ENCODE data around the gene RAD51. TPM values are rescaled to one million over a fixed set of nuclear protein-coding genes. Genes with fewer than 3 reads are reported as not detected.

Gene RAD51
- total RNA-seq, 1 donor from 2014 or later = 9.2 TPM

DNA sequence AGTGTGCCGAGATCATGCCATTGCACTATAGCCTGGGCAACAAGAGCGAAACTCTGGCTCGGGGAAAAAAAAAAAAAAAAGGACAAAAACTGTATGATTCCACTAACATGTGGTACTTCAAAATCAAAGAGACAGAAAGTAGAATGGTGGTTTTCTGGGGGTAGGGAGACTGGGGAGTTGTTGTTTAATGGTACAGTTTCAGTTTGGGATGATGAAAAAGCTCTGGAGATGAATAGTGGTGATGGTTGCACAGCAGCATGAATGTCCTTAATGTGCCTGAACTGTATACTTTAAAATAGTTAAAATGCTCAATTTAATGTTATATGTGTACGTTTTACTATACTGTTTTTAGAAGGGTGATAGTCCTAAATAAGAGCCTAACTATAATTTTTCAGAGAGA lies 27.4 kb downstream of the RAD51 start:
- no peak for DNase-seq (ENCODE audit: low read depth, low spot score)

DNA sequence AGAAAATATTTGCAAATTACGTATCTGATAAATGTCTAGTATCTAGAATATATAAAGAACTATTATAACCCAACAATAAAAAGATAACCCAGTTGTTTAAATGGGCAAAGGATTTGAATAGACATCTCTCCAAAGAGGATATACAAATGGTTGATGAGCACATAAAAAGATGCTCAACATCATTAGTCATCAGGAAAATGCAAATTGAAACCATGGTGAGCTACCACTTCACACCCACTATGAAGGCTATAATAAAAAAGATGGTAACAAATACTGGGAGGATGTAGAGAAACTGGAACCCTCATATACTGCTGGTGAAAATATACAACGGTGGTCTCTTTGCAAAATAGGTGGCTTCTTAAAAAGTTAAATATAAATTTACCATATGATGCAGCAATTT lies 28.0 kb downstream of the RAD51 start:
- no peak for DNase-seq (ENCODE audit: low read depth, low spot score)

DNA sequence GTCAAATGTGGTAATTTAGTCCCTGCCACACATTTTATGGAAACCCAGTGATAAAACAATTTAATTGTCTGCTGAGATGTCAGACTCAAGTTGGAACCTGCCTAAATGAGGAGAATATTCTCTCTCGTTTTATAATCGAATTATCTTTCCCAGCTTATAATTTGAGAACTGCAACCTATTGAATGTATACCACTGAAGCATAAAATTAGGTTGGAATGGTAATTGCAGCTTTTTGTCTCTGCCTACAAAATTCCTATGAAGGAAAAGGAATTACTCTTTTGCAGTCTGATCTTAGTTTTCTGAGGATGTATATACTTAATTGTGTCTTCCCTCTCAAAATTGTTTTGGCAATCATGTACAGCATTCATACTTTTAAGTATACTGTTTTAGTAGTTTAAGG lies 28.9 kb downstream of the RAD51 start:
- DNase-seq (ENCODE audit: low read depth, low spot score) = no peak

DNA sequence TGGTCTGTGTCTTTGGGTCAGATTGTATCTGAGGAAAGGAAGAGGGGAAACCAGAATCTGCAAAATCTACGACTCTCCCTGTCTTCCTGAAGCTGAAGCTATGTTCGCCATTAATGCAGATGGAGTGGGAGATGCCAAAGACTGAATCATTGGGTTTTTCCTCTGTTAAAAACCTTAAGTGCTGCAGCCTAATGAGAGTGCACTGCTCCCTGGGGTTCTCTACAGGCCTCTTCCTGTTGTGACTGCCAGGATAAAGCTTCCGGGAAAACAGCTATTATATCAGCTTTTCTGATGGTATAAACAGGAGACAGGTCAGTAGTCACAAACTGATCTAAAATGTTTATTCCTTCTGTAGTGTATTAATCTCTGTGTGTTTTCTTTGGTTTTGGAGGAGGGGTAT lies 36.1 kb downstream of the RAD51 start:
- DNase-seq (ENCODE audit: low read depth, low spot score) = peak; percentile 41

DNA sequence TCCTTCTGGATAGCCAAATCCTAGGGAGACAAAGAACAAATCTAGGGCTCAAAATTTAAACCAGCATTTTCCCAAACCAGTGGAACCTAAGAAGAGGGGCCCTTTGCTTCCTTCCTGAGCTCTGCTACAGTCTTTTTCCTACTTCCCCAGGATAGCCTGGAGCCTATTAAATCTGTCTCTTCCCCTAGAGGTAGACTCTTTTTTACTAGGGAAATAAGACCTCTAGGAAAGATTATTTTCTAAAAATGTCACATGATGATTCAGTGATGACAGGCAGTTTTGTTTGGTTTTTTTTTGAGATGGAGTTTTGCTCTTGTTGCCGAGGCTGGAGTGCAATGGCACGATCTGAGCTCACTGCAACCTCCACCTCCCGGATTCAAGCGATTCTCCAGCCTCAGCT lies 41.6 kb downstream of the RAD51 start:
- DNase-seq (ENCODE audit: low read depth, low spot score) = no peak

DNA sequence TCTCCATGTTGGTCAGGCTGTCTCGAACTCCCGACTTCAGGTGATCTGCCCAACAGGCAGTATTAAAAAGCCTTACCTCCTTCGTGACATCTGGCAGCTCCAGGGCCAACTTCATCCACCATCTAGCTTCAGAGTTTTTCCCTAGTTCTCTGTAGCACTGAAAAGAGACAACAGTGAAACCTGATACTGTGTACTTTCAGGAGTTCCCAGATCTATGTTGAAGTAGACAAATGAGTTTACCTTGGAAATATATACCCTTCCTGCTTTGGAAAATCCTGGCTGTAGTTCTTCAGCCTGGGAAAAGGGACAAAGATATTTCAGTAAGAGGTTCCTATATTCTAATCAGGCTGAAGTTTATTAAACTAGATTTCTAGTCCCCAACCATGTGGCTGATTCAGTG lies 42.1 kb downstream of the RAD51 start:
- no peak for DNase-seq (ENCODE audit: low read depth, low spot score)

DNA sequence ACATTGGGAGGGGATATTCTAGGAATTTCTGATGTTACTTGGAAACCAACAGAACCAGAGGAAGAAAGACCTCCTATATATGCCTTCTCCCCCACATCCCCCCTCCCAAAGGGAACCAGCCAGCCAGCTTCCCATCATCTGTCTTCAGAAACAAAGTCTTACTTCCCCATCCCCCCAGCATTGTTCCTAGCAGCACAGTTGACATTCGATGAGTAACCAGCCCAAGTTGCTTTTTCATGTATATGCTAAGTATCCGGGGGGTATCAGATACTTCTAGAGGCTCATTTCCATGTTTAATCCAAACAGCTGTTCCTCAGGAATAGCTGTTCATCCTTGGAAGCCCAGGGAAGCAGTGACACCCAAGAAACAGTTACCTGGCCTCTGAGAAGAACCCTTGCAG lies 44.1 kb downstream of the RAD51 start:
- no peak for DNase-seq (ENCODE audit: low read depth, low spot score)

DNA sequence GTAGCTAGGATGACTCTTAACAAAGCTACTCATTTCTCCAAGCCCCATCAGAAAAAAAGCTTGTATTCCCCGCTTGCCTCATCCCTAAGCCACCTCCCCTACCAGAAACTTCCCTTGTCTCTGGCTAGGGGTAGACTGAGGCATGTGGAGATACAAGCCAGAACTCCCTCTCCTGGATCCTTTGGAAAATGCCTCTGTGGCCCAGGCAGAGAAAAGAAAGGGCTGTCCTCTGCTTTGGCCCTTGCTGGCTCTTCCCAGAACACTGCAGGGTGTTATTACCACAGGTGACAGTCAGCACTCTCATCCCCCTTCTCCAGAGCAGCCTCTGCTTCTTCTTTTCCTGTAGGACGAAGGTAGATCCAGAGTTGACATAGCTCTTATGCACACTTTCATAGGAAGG lies 44.9 kb downstream of the RAD51 start:
- DNase-seq (ENCODE audit: low read depth, low spot score) = no peak

DNA sequence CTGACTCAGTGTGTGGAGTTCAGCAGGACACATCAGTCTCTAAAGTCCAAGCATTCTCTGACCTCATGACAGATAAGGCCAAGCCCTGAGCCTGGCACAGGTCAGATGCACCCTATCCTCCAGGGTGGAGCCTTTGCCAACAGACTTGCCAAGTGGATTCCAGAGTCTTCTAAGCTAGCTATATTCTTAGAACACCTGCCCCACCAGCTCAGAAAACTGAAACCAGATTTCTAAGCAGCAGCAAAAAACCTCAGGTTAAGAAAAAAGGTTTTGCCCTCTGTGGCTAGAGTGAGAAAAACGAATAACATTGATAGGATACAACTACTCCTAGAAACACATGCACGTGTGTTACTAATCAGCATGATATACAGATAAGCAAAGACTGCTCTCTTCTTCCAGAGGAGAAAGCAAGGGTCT lies 48.5 kb downstream of the RAD51 start:
- DNase-seq (ENCODE audit: low read depth, low spot score) = no peak

DNA sequence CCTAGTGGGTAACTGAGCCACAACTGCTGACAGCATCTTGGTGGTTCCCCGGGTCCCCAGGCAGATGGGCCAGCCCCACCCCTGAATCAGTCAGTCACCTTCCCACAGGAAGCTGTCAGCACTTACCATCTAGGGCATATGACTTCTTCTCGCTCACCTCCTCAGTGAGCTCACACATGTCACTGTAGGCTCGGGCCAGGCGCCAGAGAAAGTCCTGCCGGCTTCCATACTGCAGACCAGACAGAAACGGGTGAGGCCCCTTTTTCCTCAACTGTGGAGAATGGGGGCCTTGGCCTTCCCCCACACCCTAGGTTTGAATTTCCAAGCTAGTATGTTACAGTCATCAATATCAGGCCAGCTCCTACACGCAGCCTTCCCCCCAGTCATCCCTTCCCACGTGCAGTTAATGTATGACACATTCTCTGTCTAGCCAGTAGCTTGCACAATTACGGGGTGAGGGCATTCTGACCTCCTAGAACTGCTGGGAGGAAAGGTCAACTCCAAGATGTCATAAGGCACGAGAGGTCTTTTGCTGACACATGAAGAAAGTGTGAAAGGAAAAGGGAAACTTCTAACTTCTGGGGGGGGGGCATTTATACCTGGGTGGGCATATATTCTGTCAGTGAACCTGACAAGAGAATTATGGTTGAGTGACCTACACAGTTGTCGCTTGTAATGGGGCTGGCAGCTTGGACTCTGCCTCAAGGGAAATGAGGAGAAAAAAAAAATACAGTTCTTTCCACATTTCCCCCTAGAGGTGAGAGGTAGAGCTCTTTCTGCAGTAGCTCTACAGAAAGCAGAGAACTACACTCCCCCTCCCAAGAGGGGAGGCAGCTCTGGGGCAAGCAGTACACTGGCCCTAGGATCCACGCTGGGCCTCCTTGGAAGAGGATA lies 49.2 kb downstream of the RAD51 start:
- no peak for DNase-seq (ENCODE audit: low read depth, low spot score)

DNA sequence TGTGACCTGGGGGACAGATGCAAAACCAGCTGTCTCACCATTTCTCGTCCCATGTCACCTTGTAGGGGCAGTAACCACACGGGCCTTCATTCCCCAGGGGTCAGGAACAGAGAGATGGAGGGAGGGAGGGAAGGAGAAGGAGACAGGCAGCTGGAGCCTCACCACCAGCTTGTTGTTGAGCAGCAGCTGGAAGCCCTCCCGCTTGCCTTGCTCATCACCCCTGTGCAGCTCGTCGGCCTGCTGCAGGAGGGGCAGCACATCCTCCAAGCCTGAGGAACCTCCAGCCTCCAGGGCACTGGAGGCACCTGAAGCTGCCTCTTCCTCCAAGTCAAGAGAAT lies 49.8 kb downstream of the RAD51 start:
- no peak for DNase-seq (ENCODE audit: low read depth, low spot score)

DNA sequence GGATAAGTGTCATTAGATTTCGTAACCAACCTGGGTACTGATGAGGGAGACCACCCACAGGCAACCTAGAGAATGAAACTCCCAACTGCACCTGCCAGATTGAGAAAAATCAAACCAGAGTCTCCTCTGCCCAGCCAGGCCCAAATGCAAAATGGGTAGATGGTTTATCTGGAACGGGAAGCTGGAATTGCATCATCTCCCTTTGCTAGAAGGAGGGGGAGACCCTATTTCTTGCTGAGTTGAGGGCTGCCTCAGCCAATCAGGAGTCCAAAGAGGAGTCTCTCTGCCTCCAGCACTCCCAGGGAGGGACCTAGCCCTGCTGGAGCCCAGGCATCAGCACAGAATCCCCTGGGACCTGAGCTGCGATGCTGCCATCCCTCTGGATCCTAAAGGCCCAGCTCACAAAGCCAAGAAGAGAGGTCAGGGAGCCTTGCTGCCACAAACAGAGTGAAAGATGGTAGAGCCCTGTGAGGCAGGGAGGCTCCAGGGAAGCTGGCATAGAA lies 52.0 kb downstream of the RAD51 start:
- DNase-seq (ENCODE audit: low read depth, low spot score) = no peak

DNA sequence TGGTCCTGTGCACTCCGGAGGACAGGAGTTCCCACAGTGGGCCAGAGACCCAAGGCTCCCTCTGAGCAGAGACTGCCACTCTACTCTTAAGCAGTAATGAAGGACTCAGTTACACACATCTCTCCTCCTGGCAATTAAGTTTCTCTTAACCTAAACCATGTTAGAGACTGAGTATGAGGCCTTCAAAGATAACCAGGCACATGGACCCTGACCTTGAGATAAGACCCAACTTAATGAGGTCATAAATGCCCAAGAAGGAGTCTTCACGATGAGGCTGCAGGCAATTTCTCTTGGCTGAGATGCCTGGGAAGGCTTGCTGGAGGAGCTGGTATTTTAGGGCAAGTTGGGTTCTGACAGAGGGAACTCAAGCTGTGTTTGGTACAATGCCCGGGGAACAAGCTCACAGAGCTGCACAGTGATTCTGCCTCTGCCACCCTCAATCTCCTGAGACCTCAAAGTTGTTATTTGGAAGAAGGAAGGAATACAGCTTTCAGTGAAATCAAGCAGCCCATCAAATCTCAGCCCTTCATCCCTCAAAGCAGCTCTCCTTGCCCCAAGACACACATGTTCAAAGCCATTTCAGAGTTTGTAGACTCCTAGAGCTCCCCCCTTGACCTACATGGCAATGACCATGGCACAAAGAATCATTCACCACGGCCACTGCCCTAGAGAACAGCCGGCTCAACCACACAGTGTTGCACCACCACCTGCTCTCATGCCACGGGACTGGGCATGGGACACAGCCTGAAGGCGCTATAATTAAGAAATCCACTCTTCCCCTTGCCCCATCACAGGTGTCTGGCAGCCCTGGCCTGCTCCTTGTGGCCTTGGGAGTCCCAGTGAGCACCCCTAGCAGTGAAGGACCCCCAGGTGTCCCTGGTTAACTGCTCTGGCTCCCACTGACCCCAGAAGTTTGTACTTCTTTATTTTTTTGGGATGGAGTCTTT lies 53.0 kb downstream of the RAD51 start:
- DNase-seq (ENCODE audit: low read depth, low spot score) = no peak

DNA sequence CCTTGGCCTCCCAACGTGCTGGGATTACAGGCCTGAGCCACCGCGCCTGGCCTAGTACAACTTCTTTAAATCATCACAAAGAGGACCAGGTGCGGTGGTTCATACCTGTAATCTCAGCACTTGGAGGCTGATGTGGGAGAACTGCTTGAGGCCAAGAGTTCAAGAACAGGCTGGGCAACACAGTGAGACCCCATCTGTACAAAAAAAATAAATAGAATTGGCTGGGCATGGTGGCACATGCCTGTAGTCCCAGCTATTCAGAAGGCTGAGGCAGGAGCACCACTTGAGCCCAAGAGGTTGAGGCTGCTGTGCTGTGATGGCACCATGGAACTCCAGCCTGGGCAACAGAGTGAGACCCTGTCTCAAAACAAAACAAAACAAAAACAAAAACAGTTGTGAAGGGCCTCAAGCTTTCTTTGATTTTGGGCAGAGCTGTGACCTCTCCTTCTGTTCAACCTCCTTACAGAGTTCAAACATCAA lies 54.2 kb downstream of the RAD51 start:
- no peak for DNase-seq (ENCODE audit: low read depth, low spot score)

DNA sequence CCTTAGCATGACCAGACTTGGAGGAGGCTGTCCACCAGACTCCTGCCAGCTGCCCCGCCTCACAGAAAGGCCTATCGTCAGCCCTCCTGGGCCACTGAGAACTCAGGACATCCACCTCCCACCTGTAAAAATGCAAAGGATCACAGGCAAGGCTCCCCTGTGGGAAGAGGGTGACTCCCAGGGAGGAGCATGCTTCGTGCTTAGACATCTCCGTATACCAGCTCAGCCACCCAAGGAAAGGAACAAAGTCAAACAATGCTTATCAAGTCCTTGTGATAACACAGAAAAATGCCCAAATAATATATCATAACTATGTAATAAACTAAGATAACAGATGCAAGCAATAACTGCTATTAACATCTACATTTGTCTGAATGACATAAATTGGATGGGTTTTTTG lies 55.9 kb downstream of the RAD51 start:
- no peak for DNase-seq (ENCODE audit: low read depth, low spot score)

DNA sequence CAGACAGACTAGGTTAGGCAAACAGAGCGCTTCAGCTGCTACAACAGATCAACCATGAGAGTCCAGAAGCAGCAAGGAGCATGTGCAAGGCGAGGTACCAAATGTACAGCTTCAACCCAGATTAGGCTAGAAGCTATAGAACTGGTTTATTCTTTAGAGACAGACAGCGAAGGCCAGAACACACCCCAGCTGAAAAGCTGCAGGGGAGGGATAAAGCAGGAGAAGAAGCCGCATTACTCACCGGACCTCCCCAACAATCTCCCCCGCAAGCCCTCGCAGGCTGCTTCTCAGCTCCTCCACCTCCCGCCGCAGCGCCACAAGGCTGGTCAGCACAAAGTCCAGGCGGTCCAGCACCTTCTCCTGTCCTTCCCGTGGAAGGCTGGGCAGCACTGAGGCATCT lies 56.8 kb downstream of the RAD51 start:
- no peak for DNase-seq (ENCODE audit: low read depth, low spot score)

DNA sequence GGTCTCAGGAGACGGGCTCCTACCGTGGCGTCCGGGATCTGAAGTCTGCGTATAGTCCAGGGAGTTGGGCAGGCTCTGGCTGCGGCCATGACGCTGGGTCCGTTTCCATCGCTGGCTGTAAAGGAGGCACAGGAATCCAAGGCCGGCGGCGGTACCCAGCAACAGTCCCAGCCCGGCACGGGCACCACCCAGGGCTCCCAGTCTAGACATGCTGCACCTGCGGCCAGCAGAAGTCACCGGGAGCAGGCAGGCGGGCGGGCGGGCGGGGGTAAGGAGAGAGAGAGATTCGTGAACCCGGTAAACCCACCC lies 59.6 kb downstream of the RAD51 start:
- no peak for DNase-seq (ENCODE audit: low read depth, low spot score)

DNA sequence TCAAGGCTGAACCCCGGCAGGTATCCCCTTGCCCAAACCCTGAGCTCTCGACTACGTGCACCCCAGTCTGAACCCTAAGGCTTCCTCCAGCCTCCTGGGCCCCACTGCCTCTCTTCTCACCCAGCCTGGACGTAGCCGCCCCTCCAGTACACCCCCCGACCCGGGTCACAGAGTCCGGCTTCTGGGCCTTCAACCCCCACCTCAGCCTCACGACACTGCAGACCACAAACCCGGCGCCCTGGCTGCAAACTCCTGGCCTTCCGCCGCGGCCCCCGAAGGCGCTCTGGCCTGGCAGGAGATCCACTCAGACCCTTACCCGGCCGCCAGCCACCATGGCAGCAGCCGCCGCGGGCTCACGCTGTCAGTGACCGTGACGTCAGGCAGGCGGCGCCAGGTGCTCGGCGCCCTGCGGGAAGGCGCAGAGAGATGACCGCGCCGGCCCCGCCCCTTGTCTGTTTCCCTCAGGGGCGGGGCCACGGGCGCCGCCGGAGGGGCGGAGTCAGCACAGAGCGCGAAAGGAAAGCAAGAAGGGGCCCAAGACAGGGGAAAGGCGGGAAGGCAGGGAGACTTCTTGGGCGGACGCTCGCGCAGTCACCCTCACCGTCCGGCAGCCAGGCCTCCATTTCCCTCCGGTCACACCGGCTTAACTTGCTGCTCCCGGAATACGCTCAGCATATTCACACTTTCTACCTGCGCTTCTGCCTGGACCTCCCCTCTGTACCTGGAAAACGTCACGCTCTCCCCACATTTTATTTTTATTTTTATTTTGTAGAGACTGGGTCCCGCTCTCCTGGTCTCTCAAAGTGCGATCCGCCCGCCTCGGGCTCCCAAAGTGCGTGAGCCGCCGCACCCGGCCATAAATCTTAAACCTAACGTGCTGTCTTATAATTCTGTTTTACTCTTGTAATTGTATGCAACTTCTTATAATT lies 60.2 kb downstream of the RAD51 start, which contains the start of gene RMDN3:
RMDN3 (minus strand) TSS at position 372 of the 929 bp plus-strand sequence. CDS start 471 bp downstream, outside the sequence.
- DNase-seq (ENCODE audit: low read depth, low spot score) = peak; percentile 59

DNA sequence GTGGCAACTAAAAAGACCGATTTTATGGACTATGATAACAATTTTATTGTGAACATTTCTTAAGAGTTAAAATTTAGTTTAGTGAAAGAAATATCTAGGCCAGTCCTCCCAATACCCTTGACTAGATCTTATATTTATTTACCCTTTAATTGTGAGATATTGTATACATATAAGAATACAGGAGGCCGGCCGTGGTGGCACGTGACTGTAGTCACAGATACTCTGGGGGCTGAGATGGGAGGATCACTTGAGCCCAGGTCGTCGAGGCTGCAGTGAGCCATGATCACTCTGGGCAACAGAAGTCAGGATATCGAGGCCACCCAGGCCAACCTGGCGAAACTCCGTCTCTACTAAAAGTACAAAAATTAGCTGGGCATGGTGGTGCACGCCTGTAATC lies 60.8 kb downstream of the RAD51 start:
- DNase-seq (ENCODE audit: low read depth, low spot score) = no peak

DNA sequence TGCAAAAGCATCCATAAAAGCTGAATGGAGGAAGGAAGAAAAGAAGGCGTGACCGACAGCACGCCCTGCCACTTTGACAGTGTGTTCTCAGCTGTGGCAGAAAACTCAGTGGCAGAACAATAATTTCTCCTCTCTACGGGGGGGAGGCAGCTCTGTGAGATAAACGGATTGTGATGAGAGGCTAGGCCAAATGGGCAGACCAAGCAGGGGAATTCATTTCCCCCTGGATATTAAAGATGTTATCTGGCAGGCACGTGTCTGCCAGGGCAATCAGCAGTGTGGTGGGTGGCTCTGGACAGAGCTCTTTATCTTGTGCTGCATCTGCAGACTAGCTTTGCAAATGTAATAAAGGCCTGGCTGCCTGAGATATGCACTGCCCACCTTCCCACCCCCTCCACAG lies 62.0 kb downstream of the RAD51 start:
- no peak for DNase-seq (ENCODE audit: low read depth, low spot score)

DNA sequence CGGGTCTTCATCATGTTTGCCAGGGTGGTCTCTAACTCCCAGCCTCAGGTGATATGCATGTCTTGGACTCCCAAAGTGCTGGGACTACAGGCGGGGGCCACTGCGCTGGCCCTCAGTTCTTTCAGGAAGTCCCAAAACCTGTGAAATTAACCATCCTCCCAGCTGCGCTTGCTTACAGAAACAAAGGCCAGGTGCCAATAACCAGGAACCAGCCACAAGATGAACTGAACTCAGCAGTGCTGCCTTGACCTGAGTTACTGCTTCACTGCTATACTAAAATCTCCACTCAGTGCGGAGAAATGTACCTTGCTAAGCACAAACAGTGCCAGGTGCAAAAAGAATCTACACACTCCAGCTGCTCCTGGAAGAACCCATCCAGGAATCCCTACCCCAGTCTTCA lies 65.0 kb downstream of the RAD51 start:
- DNase-seq (ENCODE audit: low read depth, low spot score) = no peak

Data from pulmonary artery endothelial cell (primary cell).